Upper lobe of left lung (tissue), 6 donors: ENCODE results near the gene MARK4. TPM values are rescaled to one million over a fixed set of nuclear protein-coding genes. Genes with fewer than 3 reads are reported as not detected.

Experiments
- ATAC-seq, 2 donors: fragments of 200-7000 bp; cut with Tn5 transposase; one replicate each; pipeline ENCODE4 v1.9.1; 2022; ENCODE audit warnings: mild to moderate bottlenecking in 2 of 2, moderate library complexity in 2 of 2; ENCODE audit not compliant: low FRiP score in 2 of 2
- DNase-seq, 2 donors: peaks; one replicate each; pipeline ENCODE4 v3.0.0-alpha.2; 2019 to 2020
- H3K27ac ChIP-seq, 4 donors: fragments of 200-600 bp; sonication (generic); one replicate each; pipeline ENCODE4 v1.5.1; 2016 to 2019
- H3K27me3 ChIP-seq, 4 donors: fragments of 200-600 bp; sonication (generic); one replicate each; pipeline ENCODE4 v1.5.1; 2017 to 2019
- H3K36me3 ChIP-seq, 4 donors: fragments of 200-600 bp; sonication (generic); one replicate each; pipeline ENCODE4 v1.5.1; 2016 to 2019
- H3K4me1 ChIP-seq, 4 donors: fragments of 200-600 bp; sonication (generic); one replicate each; pipeline ENCODE4 v1.5.1; 2018 to 2019
- H3K4me3 ChIP-seq, 4 donors: fragments of 200-600 bp; sonication (generic); one replicate each; pipeline ENCODE4 v1.5.1; 2017 to 2019; ENCODE audit warnings: mild to moderate bottlenecking in 2 of 4, moderate library complexity in 1 of 4
- H3K9me3 ChIP-seq, 4 donors: fragments of 200-600 bp; sonication (generic); one replicate each; pipeline ENCODE4 v1.5.1; 2018 to 2019
- CTCF ChIP-seq, 6 experiments: fragments of 450-650 bp in 4 of 6; fragments of 200-600 bp in 2 of 6; sonication (generic) in 2 of 6; IDR thresholded peaks; one replicate each; pipeline ENCODE4 v1.5.1; 2016 to 2019; ENCODE audit warnings: antibody characterized with exemption in 6 of 6
- EP300 ChIP-seq, 4 donors: sonication (generic); formaldehyde crosslinking; IDR thresholded peaks; one replicate each; pipeline ENCODE4 v1.5.1; 2017; ENCODE audit warnings: antibody characterized with exemption in 4 of 4, control low read depth in 2 of 4
- POLR2A ChIP-seq, 4 donors: fragments of 450-650 bp; IDR thresholded peaks; one replicate each; pipeline ENCODE4 v1.5.1; 2016 to 2017; ENCODE audit warnings: antibody characterized with exemption in 4 of 4, mild to moderate bottlenecking in 2 of 4
- POLR2AphosphoS5 ChIP-seq, 2 donors: sonication (generic); formaldehyde crosslinking; IDR thresholded peaks; one replicate each; pipeline ENCODE4 v1.5.1; 2017; ENCODE audit warnings: antibody characterized with exemption in 2 of 2
- WGBS, 2 donors: methylation state at CpG; one replicate each; pipeline ENCODE4 v1.1.5; 2017 to 2018; 5-methylcytosine and 5-hydroxymethylcytosine counted together
- total RNA-seq, 6 donors: library from RNA; depleted of rRNA in 4 of 6; stranded (reverse); fragments of >200 nt in 4 of 6; gene quantifications; one replicate each; pipeline versions ENCODE4 v1.1.0 to v1.2.1, GENCODE V29; 2016 to 2021
- donor health status: DM: no; HTN: no; CAD: no; lungs with moderate emphysema.
- donor health status: DM: no; HTN: yes; CAD: no; lungs with severe emphysema.

MARK4 gene
- total RNA-seq, 6 donors from 2014 or later, result 14.6 to 59.3 (median 35.6) TPM

- no peaks in the 10 kb centered on the region for H3K36me3 ChIP-seq
- H3K4me3 ChIP-seq, result no peak overlapping the region
- no peaks in the 10 kb centered on the region for H3K9me3 ChIP-seq
- TF ChIP-seq POLR2A (IDR thresholded peaks at IDR 0.05), result no peak
- no peak for TF ChIP-seq CTCF (IDR thresholded peaks at IDR 0.05)
- no peak for TF ChIP-seq EP300 (IDR thresholded peaks at IDR 0.05)
- H3K27me3 ChIP-seq, result peaks cover 0 to 9% (median 8%) of the 10 kb centered on the region in 4 donors
- peaks cover 8 to 16% (median 12%) of the 10 kb centered on the region in 4 donors for H3K4me1 ChIP-seq
- WGBS, 2 donors, result 83 to 88% methylated on average over 6 of the region's 6 CpGs
- no peak overlapping the region for H3K27ac ChIP-seq
- ATAC-seq (no peak), DNase-seq (no peak)
These were observed 88.6 kb downstream of the MARK4 start for GRCh38 chr19:45339629-45340028.

DNA sequence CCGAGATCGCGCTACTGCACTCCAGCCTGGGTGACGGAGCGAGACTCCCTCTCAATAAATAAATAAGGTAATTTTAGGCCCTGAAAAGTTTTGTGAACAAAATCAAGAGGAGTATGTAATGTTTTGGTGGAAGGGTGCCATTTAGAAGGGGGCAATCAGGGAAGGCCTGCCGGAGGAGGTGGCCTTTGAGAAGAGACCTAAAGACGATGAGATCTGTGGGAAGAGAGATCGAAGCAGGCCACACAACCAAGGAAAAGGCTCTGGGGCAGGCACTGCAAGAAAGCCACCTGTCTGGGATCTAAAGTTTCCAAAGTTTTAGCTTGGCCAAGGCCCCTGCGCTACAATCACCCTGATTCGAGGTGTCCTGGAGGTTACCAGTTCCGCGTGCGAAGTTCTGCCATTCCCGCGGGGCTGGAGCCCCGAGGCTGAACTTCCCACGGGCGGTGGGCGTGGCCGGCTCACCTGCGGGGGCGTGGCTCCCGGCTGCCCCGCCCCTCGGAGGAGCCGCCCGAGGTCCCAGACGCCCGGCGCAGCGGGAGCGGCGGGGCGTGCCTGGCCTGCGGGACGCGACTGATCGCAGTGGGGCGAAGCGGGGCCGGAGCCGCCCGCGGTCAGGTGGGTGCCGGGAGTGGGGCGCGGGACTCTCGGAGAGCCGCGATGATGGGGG, 89.3 kb downstream of the MARK4 start, which contains the start of gene KLC3:
KLC3 (plus strand) TSS at position 519 of the 667 bp plus-strand sequence. CDS start 4,792 bp downstream, outside the sequence.
- Histone ChIP-seq H3K27ac (no peak within 1 kb of the TSS), H3K9me3 (no peaks in the 10 kb centered on the region), H3K4me3 (peak within 1 kb of the TSS in 3 of 4 donors; percentile 45 to 54 (median 52)), H3K27me3 (peaks cover 0 to 9% (median 8%) of the 10 kb centered on the region in 4 donors), H3K4me1 (peaks cover 8 to 16% (median 12%) of the 10 kb centered on the region in 4 donors), H3K36me3 (no peaks in the 10 kb centered on the region)
- ATAC-seq (peak; percentile 38 to 54), DNase-seq (peak; percentile 60 to 92)
- 53 to 59% methylated on average over 8 to 10 of the region's 50 CpGs for WGBS, 2 donors
- TF ChIP-seq POLR2AphosphoS5 (IDR thresholded peaks at IDR 0.05), result no peak
- no peak for TF ChIP-seq EP300 (IDR thresholded peaks at IDR 0.05)
- no peak for TF ChIP-seq POLR2A (IDR thresholded peaks at IDR 0.05)
- no peak for TF ChIP-seq CTCF (IDR thresholded peaks at IDR 0.05)

DNA sequence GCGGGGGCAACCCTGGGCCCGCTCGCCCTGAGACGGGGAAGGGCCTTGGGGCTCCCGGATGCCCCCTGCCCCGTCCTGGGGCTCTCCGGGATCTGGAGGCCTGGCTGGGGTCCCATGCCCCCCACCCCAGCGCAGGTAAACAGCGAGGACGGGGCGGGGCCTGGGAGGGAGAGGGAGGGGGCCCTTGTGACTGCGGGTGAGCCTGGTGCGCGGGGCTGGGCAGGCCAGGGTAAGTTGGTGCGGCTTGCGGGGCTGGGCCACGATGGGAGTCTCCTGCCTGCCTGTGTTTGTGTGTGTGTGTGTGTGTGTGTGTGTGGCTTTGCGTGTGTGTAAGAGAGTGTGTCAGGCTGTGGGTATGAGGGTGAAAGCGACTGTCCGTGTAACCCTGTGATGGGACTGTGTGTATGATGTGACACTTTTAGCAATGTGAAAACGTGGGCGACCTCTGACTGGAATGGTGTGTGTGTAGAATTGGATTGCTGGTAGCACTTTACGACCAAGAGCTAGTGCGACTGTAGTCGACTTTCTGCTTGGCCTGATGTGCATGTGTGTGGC, 89.9 kb downstream of the MARK4 start:
- WGBS, 2 donors, result 17 to 21% methylated on average over 14 to 18 of the region's 25 CpGs
- no peak for ATAC-seq

GRCh38 chr19:45342911-45343310, 91.8 kb downstream of the MARK4 start:
- Histone ChIP-seq H3K27me3 (peaks cover 0 to 14% (median 10%) of the 10 kb centered on the region in 4 donors), H3K27ac (no peak overlapping the region), H3K36me3 (no peaks in the 10 kb centered on the region), H3K4me3 (no peak overlapping the region), H3K4me1 (peaks cover 8 to 16% (median 12%) of the 10 kb centered on the region in 4 donors), H3K9me3 (no peaks in the 10 kb centered on the region)
- 76 to 81% methylated on average over 13 of the region's 13 CpGs for WGBS, 2 donors
- DNase-seq (no peak), ATAC-seq (no peak)
- no peak for TF ChIP-seq POLR2AphosphoS5 (IDR thresholded peaks at IDR 0.05)
- TF ChIP-seq POLR2A (IDR thresholded peaks at IDR 0.05), result no peak
- no peak for TF ChIP-seq CTCF (IDR thresholded peaks at IDR 0.05)
- no peak for TF ChIP-seq EP300 (IDR thresholded peaks at IDR 0.05)

More for the DNA sequence above, 89.9 kb downstream of the MARK4 start:
- TF ChIP-seq CTCF (IDR thresholded peaks at IDR 0.05), result no peak
- TF ChIP-seq POLR2AphosphoS5 (IDR thresholded peaks at IDR 0.05), result no peak
- TF ChIP-seq POLR2A (IDR thresholded peaks at IDR 0.05), result no peak
- no peak for TF ChIP-seq EP300 (IDR thresholded peaks at IDR 0.05)
- peaks cover 8 to 16% (median 12%) of the 10 kb centered on the region in 4 donors for H3K4me1 ChIP-seq
- peaks cover 0 to 9% (median 9%) of the 10 kb centered on the region in 4 donors for H3K27me3 ChIP-seq
- H3K4me3 ChIP-seq, result peak overlapping the region in 3 of 4 donors; percentile 45 to 54 (median 52)
- no peaks in the 10 kb centered on the region for H3K36me3 ChIP-seq
- no peaks in the 10 kb centered on the region for H3K9me3 ChIP-seq
- no peak overlapping the region for H3K27ac ChIP-seq
- peak in 1 of 2 donors; percentile 81 for DNase-seq
